ENCODE measurements around the gene AVEN. TPM values are rescaled to one million over a fixed set of nuclear protein-coding genes. Genes with fewer than 3 reads are reported as not detected.
A peak's percentile ranks its signal among the peaks of the same experiment; 100 is the strongest.

AVEN gene
- total and polyA plus RNA-seq, 3 donors from 2014 or later: 23.4 to 35.1 (median 25.4) TPM

GRCh38 chr15:33971811-33972210 is 67.2 kb downstream of the AVEN start:
- no peak overlapping the region for H3K27ac ChIP-seq
- no peak for DNase-seq
- WGBS, 2 donors: 87 to 88% methylated on average over 2 of the region's 2 CpGs
- no peaks in the 10 kb centered on the region for H3K4me1 ChIP-seq
- no peaks in the 10 kb centered on the region for H3K9me3 ChIP-seq
- H3K4me3 ChIP-seq: no peak overlapping the region
- intact Hi-C loops (cut with DNase I; ENCODE audit: low total_unique reads): no loop called here
- H3K27me3 ChIP-seq: no peaks in the 10 kb centered on the region
- TF ChIP-seq CTCF (IDR thresholded peaks at IDR 0.05) (no peak), POLR2A (IDR thresholded peaks at IDR 0.05) (no peak)
- H3K36me3 ChIP-seq (ENCODE audit: low read depth, missing control alignments): no peaks in the 10 kb centered on the region

- TF ChIP-seq POLR2A (IDR thresholded peaks at IDR 0.05): no peak
- TF ChIP-seq CTCF (IDR thresholded peaks at IDR 0.05): no peak
- H3K9me3 ChIP-seq: no peaks in the 10 kb centered on the region
- no peaks in the 10 kb centered on the region for H3K36me3 ChIP-seq (ENCODE audit: low read depth, missing control alignments)
- no peak overlapping the region for H3K4me3 ChIP-seq
- intact Hi-C loops (cut with DNase I; ENCODE audit: low total_unique reads): no loop called here
- no peaks in the 10 kb centered on the region for H3K4me1 ChIP-seq
- 67 to 76% methylated on average over 3 of the region's 3 CpGs for WGBS, 2 donors
- DNase-seq: no peak
- no peaks in the 10 kb centered on the region for H3K27me3 ChIP-seq
- H3K27ac ChIP-seq: no peak overlapping the region
Measured at GRCh38 chr15:33968821-33969220, 70.2 kb downstream of the AVEN start.

- intact Hi-C loops (cut with DNase I; ENCODE audit: low total_unique reads): no loop called here
- Histone ChIP-seq H3K9me3 (no peaks in the 10 kb centered on the region), H3K4me1 (no peaks in the 10 kb centered on the region), H3K27ac (no peak within 1 kb of the TSS), H3K36me3 (ENCODE audit: low read depth, missing control alignments) (no peaks in the 10 kb centered on the region), H3K4me3 (no peak within 1 kb of the TSS), H3K27me3 (no peaks in the 10 kb centered on the region)
- 44 to 56% methylated on average over 6 of the region's 6 CpGs for WGBS, 2 donors
- no peak for TF ChIP-seq POLR2A (IDR thresholded peaks at IDR 0.05)
- no peak for TF ChIP-seq CTCF (IDR thresholded peaks at IDR 0.05)
- DNase-seq: no peak
Measured at GRCh38 chr15:33968224-33968623, 70.8 kb downstream of the AVEN start, which contains the start of gene CHRM5. Gene CHRM5 (plus strand): TSS chr15:33968497. CDS start chr15:34062718, 94,221 bp downstream.

- WGBS, 2 donors: 97 to 100% methylated on average over 2 of the region's 2 CpGs
- intact Hi-C loops (cut with DNase I; ENCODE audit: low total_unique reads): no loop called here
- no peak for TF ChIP-seq CTCF (IDR thresholded peaks at IDR 0.05)
- TF ChIP-seq POLR2A (IDR thresholded peaks at IDR 0.05): no peak
- H3K4me3 ChIP-seq: no peak overlapping the region
- no peaks in the 10 kb centered on the region for H3K36me3 ChIP-seq (ENCODE audit: low read depth, missing control alignments)
- H3K27me3 ChIP-seq: no peaks in the 10 kb centered on the region
- no peaks in the 10 kb centered on the region for H3K9me3 ChIP-seq
- no peaks in the 10 kb centered on the region for H3K4me1 ChIP-seq
- DNase-seq: no peak
- H3K27ac ChIP-seq: no peak overlapping the region
Measured at GRCh38 chr15:33964665-33965040, 74.4 kb downstream of the AVEN start.

- Histone ChIP-seq H3K9me3 (no peaks in the 10 kb centered on the region), H3K4me1 (no peaks in the 10 kb centered on the region), H3K36me3 (ENCODE audit: low read depth, missing control alignments) (no peaks in the 10 kb centered on the region), H3K4me3 (no peak overlapping the region), H3K27me3 (no peaks in the 10 kb centered on the region), H3K27ac (no peak overlapping the region)
- WGBS, 2 donors: 58 to 60% methylated on average over 8 of the region's 8 CpGs
- TF ChIP-seq POLR2A (IDR thresholded peaks at IDR 0.05): no peak
- TF ChIP-seq CTCF (IDR thresholded peaks at IDR 0.05): peak; percentile 17 to 34 (median 26)
- no peak for DNase-seq
- intact Hi-C loops (cut with DNase I; ENCODE audit: low total_unique reads): no loop called here
Measured at GRCh38 chr15:33963831-33964664, 75.0 kb downstream of the AVEN start.
